OCI-LY7 (cell line): Measurements from ENCODE around the gene GAS7. TPM values are rescaled to one million over a fixed set of nuclear protein-coding genes. Genes with fewer than 3 reads are reported as not detected.

Experiments used
- BruUV-seq: library from RNA; stranded (reverse); fragments of 400-500 nt; replicated peaks from 2 replicates; lab custom pipeline; 2021; lab: Mats Ljungman, UMichigan
- CTCF ChIA-PET: fragments of 300-600 bp; sonication (Branson Sonifier 250); formaldehyde crosslinking; loops from one replicate; lab custom pipeline; 2022; ENCODE audit warnings: antibody characterized with exemption; ENCODE audit not compliant: unreplicated experiment; lab: Charles Lee
- POLR2A ChIA-PET: fragments of 300-600 bp; sonication (Branson Sonifier 250); formaldehyde crosslinking; loops from one replicate; lab custom pipeline; 2022; ENCODE audit warnings: antibody characterized with exemption; lab: Charles Lee
- DNase-seq: peaks from one replicate; pipeline ENCODE4 v3.0.0-alpha.2; 2015; ENCODE audit warnings: low spot score
- H2AFZ ChIP-seq: fragments of 200-600 bp; sonication (generic), shearing (Covaris generic); 2 replicates; pipeline ENCODE4 v1.6.1; 2014; ENCODE audit warnings: mild to moderate bottlenecking, antibody characterized with exemption, low read length, moderate library complexity
- H3K27ac ChIP-seq: fragments of 200-600 bp; sonication (generic); 2 replicates; pipeline ENCODE4 v1.5.1; 2014; ENCODE audit warnings: mixed run types, low read depth, mild to moderate bottlenecking, moderate library complexity, low read length, inconsistent platforms; ENCODE audit not compliant: poor library complexity, severe bottlenecking
- H3K36me3 ChIP-seq: fragments of 200-600 bp; sonication (generic); 2 replicates; pipeline ENCODE4 v1.6.1; 2014; ENCODE audit warnings: mild to moderate bottlenecking, antibody characterized with exemption, low read length, moderate library complexity, mixed read lengths; ENCODE audit not compliant: insufficient read depth
- H3K4me1 ChIP-seq: fragments of 200-600 bp; sonication (generic); 2 replicates; pipeline ENCODE4 v1.5.1; 2014; ENCODE audit warnings: mild to moderate bottlenecking, low read length; ENCODE audit not compliant: insufficient read depth, poor library complexity, severe bottlenecking
- H3K4me2 ChIP-seq: fragments of 200-600 bp; sonication (generic); 2 replicates; pipeline ENCODE4 v1.6.1; 2014; ENCODE audit warnings: mild to moderate bottlenecking, low read length
- H3K4me3 ChIP-seq: fragments of 200-600 bp; sonication (generic); 2 replicates; pipeline ENCODE4 v1.5.1; 2014; ENCODE audit warnings: mild to moderate bottlenecking, low read depth, low read length; ENCODE audit not compliant: poor library complexity, severe bottlenecking
- H3K79me2 ChIP-seq: fragments of 200-600 bp; sonication (generic); 2 replicates; pipeline ENCODE4 v1.6.1; 2016; ENCODE audit warnings: low read depth, mild to moderate bottlenecking, low read length, moderate library complexity, mixed read lengths; ENCODE audit not compliant: insufficient read depth
- H3K9me2 ChIP-seq: fragments of 200-600 bp; sonication (generic); 2 replicates; pipeline ENCODE4 v1.6.1; 2016; ENCODE audit warnings: mild to moderate bottlenecking, low read length, mixed read lengths; ENCODE audit not compliant: insufficient read depth
- H3K9me3 ChIP-seq: fragments of 200-600 bp; sonication (generic); 2 replicates; pipeline ENCODE4 v1.6.1; 2014; ENCODE audit warnings: mild to moderate bottlenecking, mixed run types, low read length, mixed read lengths
- H4K20me1 ChIP-seq: fragments of 200-600 bp; sonication (generic); 2 replicates; pipeline ENCODE4 v1.6.1; 2014; ENCODE audit warnings: mild to moderate bottlenecking, antibody characterized with exemption, low read length, moderate library complexity, mixed read lengths; ENCODE audit not compliant: insufficient read depth
- EZH2phosphoT487 ChIP-seq: fragments of 200-600 bp; sonication (generic); IDR thresholded peaks from 2 replicates; pipeline ENCODE4 v1.6.1; 2018; ENCODE audit warnings: low read depth, borderline replicate concordance, mild to moderate bottlenecking, mixed run types, antibody characterized with exemption, low read length, moderate library complexity, mixed read lengths
- intact Hi-C: fragments of 100-400 bp; cut with micrococcal nuclease; formaldehyde crosslinking; loops from one replicate; pipeline ENCODE4 v1.10.0; 2022; ENCODE audit not compliant: unreplicated experiment
- total RNA-seq, 2 experiments: library from RNA; depleted of rRNA in 1 of 2; stranded (reverse); fragments of >200 nt in 1 of 2; shearing (Covaris generic) in 1 of 2; gene quantifications; 2 replicates each; pipeline ENCODE4 v1.2.3, GENCODE V29; 2014 to 2022
- TF ChIP-seq, protein P1 (sequence below): fragments of 200-600 bp; sonication (generic); conservative IDR thresholded peaks from 2 replicates; pipeline ENCODE4 v1.5.1; 2014; ENCODE audit warnings: mild to moderate bottlenecking, antibody characterized with exemption, low read length, moderate library complexity, mixed read lengths

GAS7 gene
- total RNA-seq, 2 experiments from 2014 or later: 1.5 TPM; not detected in 1

DNA sequence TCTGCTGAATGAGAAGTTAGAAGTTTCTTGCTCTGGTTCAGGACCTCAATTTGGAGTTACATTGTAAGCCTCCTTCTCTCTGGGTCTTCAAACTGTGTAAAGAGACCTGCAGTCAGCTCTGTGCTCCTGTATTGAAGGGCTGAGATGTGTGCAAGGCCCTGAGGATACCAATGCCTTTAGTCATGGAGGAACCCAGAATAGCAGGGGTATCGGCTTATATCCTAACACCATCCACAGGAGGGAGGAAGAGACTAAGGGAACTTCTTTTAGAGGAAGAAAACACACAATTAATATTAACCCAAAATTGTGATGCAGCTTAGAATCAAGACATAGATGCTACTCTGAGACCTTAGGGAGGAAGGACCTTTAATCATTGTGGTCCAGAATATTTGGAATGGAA is 336.2 kb downstream of the GAS7 start:
- ChIA-PET CTCF (no interaction called here), POLR2A (no interaction called here)
- Histone ChIP-seq H2AFZ (no peak overlapping the region), H4K20me1 (no peaks in the 10 kb centered on the region), H3K4me1 (no peaks in the 10 kb centered on the region), H3K4me2 (no peak overlapping the region), H3K9me3 (no peaks in the 10 kb centered on the region), H3K9me2 (no peaks in the 10 kb centered on the region), H3K27ac (no peak overlapping the region), H3K36me3 (no peaks in the 10 kb centered on the region), H3K4me3 (no peak overlapping the region), H3K79me2 (no peaks in the 10 kb centered on the region)
- DNase-seq: no peak
- intact Hi-C loops: no loop called here
- no TSS peak for BruUV-seq
- TF ChIP-seq EZH2phosphoT487: no peak
- TF ChIP-seq, protein P1, sequence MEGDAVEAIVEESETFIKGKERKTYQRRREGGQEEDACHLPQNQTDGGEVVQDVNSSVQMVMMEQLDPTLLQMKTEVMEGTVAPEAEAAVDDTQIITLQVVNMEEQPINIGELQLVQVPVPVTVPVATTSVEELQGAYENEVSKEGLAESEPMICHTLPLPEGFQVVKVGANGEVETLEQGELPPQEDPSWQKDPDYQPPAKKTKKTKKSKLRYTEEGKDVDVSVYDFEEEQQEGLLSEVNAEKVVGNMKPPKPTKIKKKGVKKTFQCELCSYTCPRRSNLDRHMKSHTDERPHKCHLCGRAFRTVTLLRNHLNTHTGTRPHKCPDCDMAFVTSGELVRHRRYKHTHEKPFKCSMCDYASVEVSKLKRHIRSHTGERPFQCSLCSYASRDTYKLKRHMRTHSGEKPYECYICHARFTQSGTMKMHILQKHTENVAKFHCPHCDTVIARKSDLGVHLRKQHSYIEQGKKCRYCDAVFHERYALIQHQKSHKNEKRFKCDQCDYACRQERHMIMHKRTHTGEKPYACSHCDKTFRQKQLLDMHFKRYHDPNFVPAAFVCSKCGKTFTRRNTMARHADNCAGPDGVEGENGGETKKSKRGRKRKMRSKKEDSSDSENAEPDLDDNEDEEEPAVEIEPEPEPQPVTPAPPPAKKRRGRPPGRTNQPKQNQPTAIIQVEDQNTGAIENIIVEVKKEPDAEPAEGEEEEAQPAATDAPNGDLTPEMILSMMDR: no peak

DNA sequence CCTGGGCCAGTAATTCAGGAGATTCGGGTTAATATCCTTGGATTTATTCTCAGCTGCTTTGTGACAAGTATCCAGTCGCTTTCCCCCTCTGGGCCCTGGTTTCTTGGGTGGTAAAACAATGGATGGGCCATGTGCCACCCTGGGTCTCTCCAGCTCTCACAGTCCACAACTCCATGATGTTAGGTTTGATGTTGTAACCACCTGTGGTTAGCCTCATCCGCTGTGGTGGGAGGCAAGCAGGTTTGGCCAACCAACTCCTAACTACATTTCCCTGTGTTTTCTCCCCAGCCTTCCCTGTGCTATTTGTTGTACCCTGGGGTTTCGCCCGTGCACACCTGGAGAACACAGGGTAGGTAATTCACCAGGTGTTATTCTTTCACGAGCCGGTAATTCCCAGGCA is 337.6 kb downstream of the GAS7 start:
- H3K9me3 ChIP-seq: no peaks in the 10 kb centered on the region
- POLR2A ChIA-PET: no interaction called here
- H3K9me2 ChIP-seq: no peaks in the 10 kb centered on the region
- H3K4me2 ChIP-seq: no peak overlapping the region
- no peaks in the 10 kb centered on the region for H3K36me3 ChIP-seq
- no peaks in the 10 kb centered on the region for H3K4me1 ChIP-seq
- no peak overlapping the region for H3K27ac ChIP-seq
- no peaks in the 10 kb centered on the region for H4K20me1 ChIP-seq
- TF ChIP-seq, protein P1: no peak
- TF ChIP-seq EZH2phosphoT487: no peak
- CTCF ChIA-PET: no interaction called here
- no peak overlapping the region for H3K4me3 ChIP-seq
- no peak for DNase-seq
- H3K79me2 ChIP-seq: no peaks in the 10 kb centered on the region
- intact Hi-C loops: no loop called here
- BruUV-seq: no TSS peak
- H2AFZ ChIP-seq: no peak overlapping the region

Other genes starting within 250 kb of the GAS7 start
- not detected in 2 replicates for gene MYH13, start 174.4 kb upstream of the GAS7 start, total RNA-seq (2014; rRNA removed; shearing (Covaris generic))
- gene MYH13, start 174.4 kb upstream of the GAS7 start, total RNA-seq (2022): not detected in 2 replicates
- not detected in 2 replicates for gene MYH8, start 223.3 kb upstream of the GAS7 start, total RNA-seq (2014; rRNA removed; shearing (Covaris generic))
- gene MYH8, start 223.3 kb upstream of the GAS7 start, total RNA-seq (2022): not detected in 2 replicates